Measurements from ENCODE around the gene CCPG1. TPM values are rescaled to one million over a fixed set of nuclear protein-coding genes. Genes with fewer than 3 reads are reported as not detected.

The CCPG1 gene
- total and polyA plus RNA-seq, 2 of the 13 experiments (the other 11 are each of a cell fraction or from before 2014, with no cell fraction given): 16.1 to 19.5 TPM

- H3K9ac ChIP-seq (ENCODE audit: insufficient read depth, low read depth, low read length): no peak overlapping the region
- CTCF ChIA-PET (ENCODE audit: low intra/inter-chr PET ratio, low total read pairs): no interaction called here
- no peaks in the 10 kb centered on the region for H3K36me3 ChIP-seq (replicated peaks in 1 of 2; ENCODE audit: control insufficient read depth in 1 of 2, insufficient read depth in 2 of 2, low read length in 2 of 2)
- no peaks in the 10 kb centered on the region for H3K9me3 ChIP-seq (ENCODE audit: low read length)
- BruUV-seq (replicated peaks): no TSS peak
- DNase-seq (ENCODE audit: low spot score) (no peak), ATAC-seq (no peak), FAIRE-seq (no peak)
- no peaks in the 10 kb centered on the region for H4K20me1 ChIP-seq (ENCODE audit: insufficient read depth, low read length)
- H3K27me3 ChIP-seq (ENCODE audit: control insufficient read depth in 1 of 2, insufficient read depth in 2 of 2, low read length in 2 of 2): no peaks in the 10 kb centered on the region
- intact Hi-C loops (cut with micrococcal nuclease; ENCODE audit: unreplicated experiment): no loop called here
- POLR2A ChIA-PET: no interaction called here
- H3K79me2 ChIP-seq (ENCODE audit: insufficient read depth, low read length): no peaks in the 10 kb centered on the region
- H3K4me1 ChIP-seq (ENCODE audit: insufficient read depth, low read length): peaks cover 7% of the 10 kb centered on the region; the same call in 1 of the 2 replicates
- TF ChIP-seq SRSF1 (optimal IDR thresholded peaks at IDR 0.05; ENCODE audit: low read depth, low read length) (no peak), GATA4 (IDR thresholded peaks at IDR 0.05; ENCODE audit: borderline replicate concordance, low read depth) (no peak), ZNF720 (CRISPR knock-in tag; IDR thresholded peaks at IDR 0.05) (no peak), ZNF546 (CRISPR knock-in tag; conservative IDR thresholded peaks at IDR 0.05) (no peak), ZNF770 (CRISPR knock-in tag; IDR thresholded peaks at IDR 0.05) (no peak), ATF6 (CRISPR knock-in tag; conservative IDR thresholded peaks at IDR 0.05) (no peak), PLRG1 (conservative IDR thresholded peaks at IDR 0.05) (no peak), ZSCAN20 (CRISPR knock-in tag; IDR thresholded peaks at IDR 0.05; ENCODE audit: borderline replicate concordance) (no peak), ZNF615 (CRISPR knock-in tag; IDR thresholded peaks at IDR 0.05; ENCODE audit: borderline replicate concordance) (no peak), FOXK2 (IDR thresholded peaks at IDR 0.05) (no peak), ZNF34 (CRISPR knock-in tag; IDR thresholded peaks at IDR 0.05; ENCODE audit: borderline replicate concordance) (no peak), BHLHE40 (IDR thresholded peaks at IDR 0.05; ENCODE audit: low read length) (no peak), ZNF496 (CRISPR knock-in tag; IDR thresholded peaks at IDR 0.05; ENCODE audit: insufficient replicate concordance) (no peak), ZNF292 (CRISPR knock-in tag; IDR thresholded peaks at IDR 0.05; ENCODE audit: borderline replicate concordance, low read depth) (no peak), DZIP1 (CRISPR knock-in tag; IDR thresholded peaks at IDR 0.05) (no peak), ZMYM4 (CRISPR knock-in tag; IDR thresholded peaks at IDR 0.05) (no peak), ZFP1 (CRISPR knock-in tag; IDR thresholded peaks at IDR 0.05) (no peak)
- 0% methylated on average over 1 of the region's 1 CpG for WGBS (ENCODE audit: low lambda C conversion rate)
- in situ Hi-C loops (cut with HindIII; ENCODE audit: extremely low pct_ligation_motif_present, low pct_unique_long_range_greater_than_20kb): no loop called here
- H3K4me3 ChIP-seq (replicated peaks in 1 of 3; ENCODE audit: insufficient read depth in 1 of 3, low read depth in 2 of 3, low read length in 3 of 3): no peak overlapping the region
- no peak overlapping the region for H2AFZ ChIP-seq (ENCODE audit: low read length)
- no peak overlapping the region for H3K27ac ChIP-seq (ENCODE audit: extremely low read length, insufficient read depth, low read length)
- H3K4me2 ChIP-seq (ENCODE audit: low read depth, low read length): no peak overlapping the region
Observed at GRCh38 chr15:55422089-55422488, 13.9 kb upstream of the CCPG1 start.

Data from HepG2 (cell line).